HepG2 (cell line): ENCODE results near the gene TP53TG5. TPM values are rescaled to one million over a fixed set of nuclear protein-coding genes. Genes with fewer than 3 reads are reported as not detected.

Experiments
- ATF1 ChIP-seq: IDR thresholded peaks from 2 replicates; pipeline ENCODE4 v1.6.1; 2016; ENCODE audit warnings: mild to moderate bottlenecking, control low read depth
- ATRX ChIP-seq: sonication (generic); formaldehyde crosslinking; IDR thresholded peaks from 2 replicates; pipeline ENCODE4 v1.4.0; 2020; ENCODE audit warnings: missing genetic modification reagents, borderline replicate concordance
- HOXD1 ChIP-seq: sonication (generic); formaldehyde crosslinking; IDR thresholded peaks from 2 replicates; pipeline ENCODE4 v1.5.0; 2020; ENCODE audit warnings: missing genetic modification reagents
- JUNB ChIP-seq: sonication (generic); formaldehyde crosslinking; IDR thresholded peaks from 2 replicates; pipeline ENCODE4 v1.8.0; 2022; ENCODE audit warnings: missing genetic modification reagents, mild to moderate bottlenecking, borderline replicate concordance
- LRRFIP1 ChIP-seq: sonication (generic); formaldehyde crosslinking; conservative IDR thresholded peaks from 2 replicates; pipeline ENCODE4 v1.4.0; 2020; ENCODE audit warnings: missing genetic modification reagents
- MATR3 ChIP-seq: sonication (generic); formaldehyde crosslinking; IDR thresholded peaks from 2 replicates; pipeline ENCODE4 v1.4.0; 2020; ENCODE audit warnings: missing genetic modification reagents
- MTF2 ChIP-seq: sonication (generic); formaldehyde crosslinking; IDR thresholded peaks from 2 replicates; pipeline ENCODE4 v1.5.0; 2020; ENCODE audit warnings: missing genetic modification reagents, borderline replicate concordance
- MXD4 ChIP-seq: IDR thresholded peaks from 2 replicates; pipeline ENCODE4 v1.6.1; 2016; ENCODE audit warnings: mild to moderate bottlenecking, missing biosample characterization, missing genetic modification reagents
- MZF1 ChIP-seq: sonication (generic); formaldehyde crosslinking; IDR thresholded peaks from 2 replicates; pipeline ENCODE4 v1.8.1; 2023; ENCODE audit warnings: mild to moderate bottlenecking, missing genetic modification reagents, borderline replicate concordance
- RCOR2 ChIP-seq: IDR thresholded peaks from 2 replicates; pipeline ENCODE4 v1.6.1; 2016; ENCODE audit warnings: missing biosample characterization, missing genetic modification reagents
- SOX5 ChIP-seq: IDR thresholded peaks from 2 replicates; pipeline ENCODE4 v1.6.1; 2016; ENCODE audit warnings: borderline replicate concordance
- SP5 ChIP-seq: IDR thresholded peaks from 2 replicates; pipeline ENCODE4 v1.6.1; 2016; ENCODE audit warnings: low read depth, borderline replicate concordance
- ZNF383 ChIP-seq: sonication (generic); formaldehyde crosslinking; IDR thresholded peaks from 2 replicates; pipeline ENCODE4 v1.4.0; 2020; ENCODE audit warnings: missing genetic modification reagents, mild to moderate bottlenecking, borderline replicate concordance
- ZNF468 ChIP-seq: sonication (generic); formaldehyde crosslinking; IDR thresholded peaks from 2 replicates; pipeline ENCODE4 v1.8.0; 2022; ENCODE audit warnings: mild to moderate bottlenecking, moderate library complexity, missing genetic modification reagents
- ZNF607 ChIP-seq: sonication (generic); formaldehyde crosslinking; IDR thresholded peaks from 2 replicates; pipeline ENCODE4 v1.5.1; 2020; ENCODE audit warnings: missing genetic modification reagents, mild to moderate bottlenecking, borderline replicate concordance
- ZSCAN21 ChIP-seq: sonication (generic); formaldehyde crosslinking; IDR thresholded peaks from 2 replicates; pipeline ENCODE4 v1.8.0; 2022; ENCODE audit warnings: mild to moderate bottlenecking, missing genetic modification reagents, moderate library complexity, borderline replicate concordance
- polyA plus RNA-seq, 8 experiments: library from polyadenylated mRNA; depleted of rRNA in 3 of 8; stranded (reverse) in 7 of 8; unstranded in 1 of 8; fragments of >200 nt; fragmentation: Illumina TruSeq in 4 of 8; extraction: Trizol in 4 of 8; gene quantifications; 2 replicates each; pipeline versions ENCODE4 v1.2.1 to v1.2.3, GENCODE V29; 2011 to 2016; ENCODE audit warnings: low read depth in 4 of 8, missing spikeins in 1 of 8, mixed read lengths in 1 of 8; ENCODE audit not compliant: insufficient read depth in 1 of 8
- total RNA-seq, 5 experiments: library from RNA; depleted of rRNA; stranded (reverse); fragments of >200 nt; fragmentation: Illumina TruSeq; extraction: Trizol; gene quantifications; 2 replicates each; pipeline ENCODE4 v1.2.3, GENCODE V29; 2016; ENCODE audit warnings: low read depth in 1 of 5
- TF ChIP-seq, protein P1 (sequence below): sonication (generic); formaldehyde crosslinking; IDR thresholded peaks from 2 replicates; pipeline ENCODE4 v1.4.0; 2020; ENCODE audit warnings: missing genetic modification reagents
- TF ChIP-seq, protein P2 (sequence below): sonication (generic); formaldehyde crosslinking; IDR thresholded peaks from 2 replicates; pipeline ENCODE4; 2020; ENCODE audit warnings: missing genetic modification reagents, mild to moderate bottlenecking, borderline replicate concordance
- TF ChIP-seq, protein P3 (sequence below): IDR thresholded peaks from 2 replicates; pipeline ENCODE4 v1.6.1; 2018; ENCODE audit warnings: missing genetic modification reagents

Gene TP53TG5
- total and polyA plus RNA-seq, 2 of the 13 experiments (the other 11 are each of a cell fraction or from before 2014, with no cell fraction given): 0.11 TPM; not detected in 1

DNA sequence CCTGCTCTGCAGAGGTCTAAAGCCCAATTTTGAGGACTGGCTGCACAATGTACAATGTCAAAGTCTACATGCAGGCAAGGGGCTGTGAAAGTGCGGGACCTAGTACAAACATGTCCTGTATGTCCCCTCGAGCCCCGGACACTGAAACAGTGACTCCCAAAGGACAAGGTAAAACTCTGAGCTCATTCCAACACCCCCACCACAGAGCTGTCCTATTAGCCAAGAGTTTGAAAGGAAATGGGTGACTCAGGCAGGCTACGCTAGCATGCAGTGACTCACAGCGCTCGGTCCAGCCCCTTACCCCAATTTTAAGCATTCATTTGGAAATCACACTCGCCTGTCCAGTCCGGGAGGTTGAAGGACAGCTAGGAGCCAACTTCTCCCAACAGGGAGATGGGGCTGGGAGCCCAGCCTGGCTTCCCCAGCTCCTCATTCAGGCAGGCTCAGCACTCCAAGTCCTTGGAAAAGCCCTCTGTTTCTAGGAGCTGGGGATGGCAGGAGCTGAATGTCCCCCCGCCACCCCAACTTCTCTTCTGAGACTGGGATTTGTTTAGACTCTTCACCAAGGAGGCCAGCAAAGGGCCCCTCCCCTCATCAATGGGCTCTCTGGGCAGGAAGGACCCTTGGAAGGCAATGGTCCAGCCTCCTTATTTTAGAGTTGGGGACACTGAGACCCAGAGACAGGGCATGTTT, 33.8 kb downstream of the TP53TG5 start (continued):
- TF ChIP-seq LRRFIP1 (CRISPR knock-in tag) (no peak), MXD4 (CRISPR knock-in tag) (no peak), RCOR2 (CRISPR knock-in tag) (peak; percentile 48; the same call in 1 of the 2 replicates), ATF1 (CRISPR knock-in tag) (no peak), SOX5 (CRISPR knock-in tag) (peak; percentile 71; the same call in 1 of the 2 replicates), ZSCAN21 (CRISPR knock-in tag) (peak; percentile 83), ZNF607 (no peak; the same call in 1 of the 2 replicates), MTF2 (no peak), ATRX (0 out of 2 replicates have a peak, but pooled peaks have one; percentile 8), MZF1 (no peak), HOXD1 (CRISPR knock-in tag) (peak; percentile 78; the same call in 1 of the 2 replicates), JUNB (CRISPR knock-in tag) (no peak; the same call in 1 of the 2 replicates), ZNF383 (CRISPR knock-in tag) (no peak), SP5 (CRISPR knock-in tag) (peak; percentile 57; the same call in 1 of the 2 replicates), ZNF468 (CRISPR knock-in tag) (0 out of 2 replicates have a peak, but pooled peaks have one; percentile 21), MATR3 (no peak)
- TF ChIP-seq, protein P1, sequence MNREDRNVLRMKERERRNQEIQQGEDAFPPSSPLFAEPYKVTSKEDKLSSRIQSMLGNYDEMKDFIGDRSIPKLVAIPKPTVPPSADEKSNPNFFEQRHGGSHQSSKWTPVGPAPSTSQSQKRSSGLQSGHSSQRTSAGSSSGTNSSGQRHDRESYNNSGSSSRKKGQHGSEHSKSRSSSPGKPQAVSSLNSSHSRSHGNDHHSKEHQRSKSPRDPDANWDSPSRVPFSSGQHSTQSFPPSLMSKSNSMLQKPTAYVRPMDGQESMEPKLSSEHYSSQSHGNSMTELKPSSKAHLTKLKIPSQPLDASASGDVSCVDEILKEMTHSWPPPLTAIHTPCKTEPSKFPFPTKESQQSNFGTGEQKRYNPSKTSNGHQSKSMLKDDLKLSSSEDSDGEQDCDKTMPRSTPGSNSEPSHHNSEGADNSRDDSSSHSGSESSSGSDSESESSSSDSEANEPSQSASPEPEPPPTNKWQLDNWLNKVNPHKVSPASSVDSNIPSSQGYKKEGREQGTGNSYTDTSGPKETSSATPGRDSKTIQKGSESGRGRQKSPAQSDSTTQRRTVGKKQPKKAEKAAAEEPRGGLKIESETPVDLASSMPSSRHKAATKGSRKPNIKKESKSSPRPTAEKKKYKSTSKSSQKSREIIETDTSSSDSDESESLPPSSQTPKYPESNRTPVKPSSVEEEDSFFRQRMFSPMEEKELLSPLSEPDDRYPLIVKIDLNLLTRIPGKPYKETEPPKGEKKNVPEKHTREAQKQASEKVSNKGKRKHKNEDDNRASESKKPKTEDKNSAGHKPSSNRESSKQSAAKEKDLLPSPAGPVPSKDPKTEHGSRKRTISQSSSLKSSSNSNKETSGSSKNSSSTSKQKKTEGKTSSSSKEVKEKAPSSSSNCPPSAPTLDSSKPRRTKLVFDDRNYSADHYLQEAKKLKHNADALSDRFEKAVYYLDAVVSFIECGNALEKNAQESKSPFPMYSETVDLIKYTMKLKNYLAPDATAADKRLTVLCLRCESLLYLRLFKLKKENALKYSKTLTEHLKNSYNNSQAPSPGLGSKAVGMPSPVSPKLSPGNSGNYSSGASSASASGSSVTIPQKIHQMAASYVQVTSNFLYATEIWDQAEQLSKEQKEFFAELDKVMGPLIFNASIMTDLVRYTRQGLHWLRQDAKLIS: no peak; the same call in 1 of the 2 replicates
- TF ChIP-seq, protein P2, sequence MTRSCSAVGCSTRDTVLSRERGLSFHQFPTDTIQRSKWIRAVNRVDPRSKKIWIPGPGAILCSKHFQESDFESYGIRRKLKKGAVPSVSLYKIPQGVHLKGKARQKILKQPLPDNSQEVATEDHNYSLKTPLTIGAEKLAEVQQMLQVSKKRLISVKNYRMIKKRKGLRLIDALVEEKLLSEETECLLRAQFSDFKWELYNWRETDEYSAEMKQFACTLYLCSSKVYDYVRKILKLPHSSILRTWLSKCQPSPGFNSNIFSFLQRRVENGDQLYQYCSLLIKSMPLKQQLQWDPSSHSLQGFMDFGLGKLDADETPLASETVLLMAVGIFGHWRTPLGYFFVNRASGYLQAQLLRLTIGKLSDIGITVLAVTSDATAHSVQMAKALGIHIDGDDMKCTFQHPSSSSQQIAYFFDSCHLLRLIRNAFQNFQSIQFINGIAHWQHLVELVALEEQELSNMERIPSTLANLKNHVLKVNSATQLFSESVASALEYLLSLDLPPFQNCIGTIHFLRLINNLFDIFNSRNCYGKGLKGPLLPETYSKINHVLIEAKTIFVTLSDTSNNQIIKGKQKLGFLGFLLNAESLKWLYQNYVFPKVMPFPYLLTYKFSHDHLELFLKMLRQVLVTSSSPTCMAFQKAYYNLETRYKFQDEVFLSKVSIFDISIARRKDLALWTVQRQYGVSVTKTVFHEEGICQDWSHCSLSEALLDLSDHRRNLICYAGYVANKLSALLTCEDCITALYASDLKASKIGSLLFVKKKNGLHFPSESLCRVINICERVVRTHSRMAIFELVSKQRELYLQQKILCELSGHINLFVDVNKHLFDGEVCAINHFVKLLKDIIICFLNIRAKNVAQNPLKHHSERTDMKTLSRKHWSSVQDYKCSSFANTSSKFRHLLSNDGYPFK (CRISPR knock-in tag): 0 out of 2 replicates have a peak, but pooled peaks have one; percentile 40
- TF ChIP-seq, protein P3, sequence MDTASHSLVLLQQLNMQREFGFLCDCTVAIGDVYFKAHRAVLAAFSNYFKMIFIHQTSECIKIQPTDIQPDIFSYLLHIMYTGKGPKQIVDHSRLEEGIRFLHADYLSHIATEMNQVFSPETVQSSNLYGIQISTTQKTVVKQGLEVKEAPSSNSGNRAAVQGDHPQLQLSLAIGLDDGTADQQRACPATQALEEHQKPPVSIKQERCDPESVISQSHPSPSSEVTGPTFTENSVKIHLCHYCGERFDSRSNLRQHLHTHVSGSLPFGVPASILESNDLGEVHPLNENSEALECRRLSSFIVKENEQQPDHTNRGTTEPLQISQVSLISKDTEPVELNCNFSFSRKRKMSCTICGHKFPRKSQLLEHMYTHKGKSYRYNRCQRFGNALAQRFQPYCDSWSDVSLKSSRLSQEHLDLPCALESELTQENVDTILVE (CRISPR knock-in tag): no peak
